ENCODE measurements around the gene CFAP61.

The CFAP61 gene

DNA sequence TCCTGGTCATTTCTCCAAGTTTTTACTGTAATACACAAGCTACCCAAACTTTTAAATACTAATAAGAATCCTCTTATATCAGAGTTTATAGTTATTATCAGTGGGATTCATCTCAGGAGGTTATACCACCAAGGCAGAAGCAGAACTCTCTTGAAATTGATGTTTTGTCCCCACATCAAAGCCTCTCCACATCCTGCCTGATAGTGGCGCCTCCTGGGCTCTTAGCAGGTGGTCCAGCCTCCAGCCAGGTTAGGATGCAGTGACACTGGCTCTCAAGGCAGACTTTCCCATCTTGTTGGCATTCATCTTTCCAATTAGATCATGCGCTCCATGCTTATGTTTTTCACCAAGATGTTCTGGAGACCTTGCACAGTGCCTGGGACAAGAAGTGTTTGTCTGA, 233.7 kb downstream of the CFAP61 start:
- DNase-seq = no peak

DNA sequence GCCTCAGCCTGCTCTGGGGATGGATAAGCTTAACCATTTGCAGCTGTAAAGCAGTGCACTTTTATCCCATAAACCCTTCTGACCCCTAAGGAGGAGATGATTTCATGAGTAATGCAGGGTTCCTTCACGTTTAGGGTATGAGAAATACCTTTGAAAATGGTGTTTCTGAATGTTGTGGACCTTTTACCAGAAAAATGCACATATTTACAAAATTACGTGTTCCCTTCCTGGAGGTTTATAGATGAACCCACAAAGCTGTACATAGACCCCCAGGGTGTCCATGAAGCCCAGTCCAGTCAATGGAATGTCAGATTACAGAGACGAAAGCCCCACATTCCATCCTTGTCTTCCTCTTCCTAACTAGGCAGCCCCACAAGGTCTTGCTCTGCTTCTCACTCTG, 237.0 kb downstream of the CFAP61 start:
- DNase-seq = no peak

DNA sequence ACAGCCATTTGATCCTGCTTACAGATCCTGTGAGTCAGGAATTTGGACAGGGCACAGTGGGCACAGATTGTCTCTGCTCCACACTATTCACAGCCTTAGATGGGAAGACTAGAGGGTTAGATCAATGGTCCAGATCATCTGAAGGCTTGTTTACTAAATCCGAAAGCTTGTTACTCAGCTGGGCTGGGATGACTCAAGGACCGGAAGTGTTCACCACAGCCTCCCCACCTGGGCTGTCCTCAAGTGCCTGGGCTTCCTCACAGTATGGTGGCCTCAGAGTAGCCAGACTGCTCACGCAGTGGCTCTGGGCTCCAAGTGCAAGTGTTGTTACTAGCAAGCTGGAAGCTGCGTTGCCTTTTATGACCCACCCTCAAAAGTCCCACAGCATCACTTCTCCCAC, 240.1 kb downstream of the CFAP61 start:
- no peak for DNase-seq

DNA sequence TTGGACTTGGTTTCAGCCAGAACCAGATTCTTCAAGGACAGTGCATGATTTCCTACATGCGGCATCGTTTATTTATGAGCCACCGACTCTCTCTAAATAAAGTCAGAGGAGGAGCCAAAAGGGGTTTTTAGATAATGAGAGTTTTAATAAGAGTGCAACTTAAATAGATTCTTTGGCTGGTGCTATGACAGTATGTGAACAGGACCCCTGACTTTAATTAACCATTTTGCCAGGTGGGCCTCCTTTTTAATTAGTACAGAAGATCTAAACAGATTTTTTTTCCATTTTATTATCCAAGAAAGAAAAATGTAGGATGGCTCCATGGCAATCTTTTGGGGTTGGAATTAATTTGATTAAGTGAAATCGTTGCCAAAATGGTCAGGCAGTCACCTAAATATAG, 240.8 kb downstream of the CFAP61 start:
- DNase-seq = no peak

DNA sequence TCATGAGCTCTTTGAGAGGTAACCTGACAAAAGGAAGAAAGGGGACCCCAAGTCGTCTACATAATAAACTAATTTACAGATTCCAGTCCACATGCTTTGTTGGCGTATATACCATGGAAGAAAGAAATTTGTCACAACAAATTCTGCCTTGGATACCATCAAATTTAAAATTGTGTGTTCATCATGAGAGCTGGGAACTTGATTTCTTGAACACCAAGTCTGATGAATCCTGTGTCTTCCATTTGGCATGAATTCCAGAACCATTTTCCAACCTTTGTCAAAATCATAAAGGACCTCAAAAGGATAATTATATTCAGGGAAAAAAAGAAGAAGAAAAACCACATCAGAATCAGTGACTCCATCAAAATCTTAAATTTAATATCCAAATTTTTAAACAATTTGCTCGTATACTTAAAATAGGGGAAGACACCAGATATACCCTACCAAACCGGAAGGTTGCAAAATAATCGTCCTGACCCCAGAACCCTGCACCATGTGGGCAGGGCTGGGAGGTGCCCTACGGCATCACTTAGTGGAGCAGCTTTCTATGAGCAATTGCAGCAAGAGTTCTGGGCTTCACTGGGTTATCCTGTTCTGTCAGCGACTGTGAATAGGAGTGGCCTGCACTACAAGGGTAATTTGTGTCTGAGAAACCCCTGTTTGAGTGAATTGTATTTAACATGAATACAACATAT, 241.5 kb downstream of the CFAP61 start:
- no peak for DNase-seq

DNA sequence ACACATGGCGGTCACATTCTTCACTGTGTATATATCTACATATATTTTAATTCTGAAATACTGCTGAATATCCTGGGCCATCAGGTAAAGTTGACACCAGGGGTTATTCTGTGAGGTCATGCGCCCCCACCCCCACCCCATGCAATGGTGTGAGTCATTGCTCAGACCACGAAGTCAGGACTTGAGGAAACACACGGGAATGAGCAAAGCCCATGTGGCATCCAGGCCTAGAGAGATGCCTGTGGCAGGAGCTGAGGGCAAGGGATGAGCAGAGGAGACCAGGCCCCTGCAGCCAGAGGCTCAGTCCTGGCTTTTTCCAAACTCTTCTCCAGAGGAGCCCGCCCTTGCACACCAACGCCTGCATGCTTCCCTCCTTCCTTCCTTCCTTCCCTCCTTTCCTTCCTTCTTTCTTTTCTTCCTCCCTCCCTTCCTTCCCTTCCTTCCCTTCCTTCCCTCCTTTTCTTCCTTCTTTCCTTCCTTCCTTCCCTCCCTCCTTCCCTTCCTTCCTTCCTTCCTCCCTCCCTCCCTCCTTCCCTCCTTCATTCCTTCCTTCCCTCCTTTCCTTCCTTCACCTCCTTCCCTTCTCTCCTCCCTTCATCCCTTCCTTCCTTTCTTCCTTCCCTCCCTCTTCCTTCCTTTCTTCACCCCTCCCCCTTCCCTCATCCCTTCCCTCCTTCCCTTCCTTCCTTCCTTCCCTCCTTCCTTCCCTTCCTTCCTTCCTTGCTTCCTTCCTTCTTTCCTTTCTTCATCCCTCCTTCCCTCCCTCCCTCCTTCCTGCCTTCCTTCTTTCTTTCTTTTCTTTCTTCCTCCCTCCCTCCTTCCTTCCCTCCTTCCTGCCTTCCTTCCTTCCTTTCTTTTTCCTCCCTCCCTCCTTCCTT, 243.5 kb downstream of the CFAP61 start:
- no peak for DNase-seq

DNA sequence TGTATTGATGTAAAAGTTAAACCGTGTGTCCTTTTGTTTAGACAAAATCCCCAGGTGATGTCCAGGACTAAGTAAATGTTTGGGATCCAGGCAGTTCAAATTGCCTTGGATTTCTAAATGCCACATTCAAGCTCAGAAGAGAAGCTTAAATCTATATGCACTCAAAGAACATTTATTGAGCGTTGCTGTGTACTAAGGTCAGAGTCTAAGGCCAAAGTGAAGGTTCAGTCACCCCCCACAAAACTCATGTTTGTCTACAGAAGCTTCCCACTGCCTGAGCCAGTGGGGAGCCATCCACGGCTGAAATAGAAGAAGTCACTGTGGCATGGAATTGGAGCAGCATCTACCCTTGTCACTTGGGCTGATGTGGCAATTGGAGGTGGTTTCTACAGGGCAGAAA, 244.8 kb downstream of the CFAP61 start:
- no peak for DNase-seq

DNA sequence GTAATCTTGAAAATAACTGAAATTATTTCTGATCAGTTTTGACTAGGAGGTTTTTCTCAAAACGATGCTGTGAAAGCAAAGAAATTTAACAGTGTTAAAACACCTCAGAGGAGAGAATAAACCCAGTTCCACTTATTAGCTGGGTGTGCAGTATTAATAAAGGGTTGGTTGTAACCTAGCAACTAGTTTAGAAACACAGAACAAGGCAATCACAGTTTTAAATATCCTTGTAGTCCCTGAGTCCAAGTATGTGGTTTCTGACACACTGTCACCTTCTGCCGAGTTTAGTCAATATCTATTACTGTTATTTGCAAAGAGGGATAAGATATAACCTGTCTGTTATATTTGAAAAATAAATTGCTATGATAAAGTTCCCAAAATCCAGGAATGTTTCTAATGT, 245.4 kb downstream of the CFAP61 start:
- DNase-seq = no peak

DNA sequence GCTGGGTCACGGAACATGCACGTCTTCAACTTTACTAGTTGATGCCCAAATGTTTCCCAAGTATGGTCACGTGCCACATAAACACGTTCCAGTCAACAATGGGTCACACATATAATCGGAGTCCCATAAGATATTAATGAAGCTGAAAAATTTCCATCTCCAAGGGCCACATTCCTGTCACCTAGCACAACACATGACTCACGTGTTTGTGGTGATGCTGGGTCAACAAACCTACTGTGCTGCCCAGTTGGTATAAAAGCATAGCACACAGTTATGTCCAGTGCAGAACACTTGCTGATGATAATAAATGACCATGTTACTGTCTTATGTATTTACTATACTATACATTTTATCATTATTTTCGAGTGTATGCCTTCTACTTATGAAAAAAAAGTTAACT, 247.6 kb downstream of the CFAP61 start:
- DNase-seq = no peak

DNA sequence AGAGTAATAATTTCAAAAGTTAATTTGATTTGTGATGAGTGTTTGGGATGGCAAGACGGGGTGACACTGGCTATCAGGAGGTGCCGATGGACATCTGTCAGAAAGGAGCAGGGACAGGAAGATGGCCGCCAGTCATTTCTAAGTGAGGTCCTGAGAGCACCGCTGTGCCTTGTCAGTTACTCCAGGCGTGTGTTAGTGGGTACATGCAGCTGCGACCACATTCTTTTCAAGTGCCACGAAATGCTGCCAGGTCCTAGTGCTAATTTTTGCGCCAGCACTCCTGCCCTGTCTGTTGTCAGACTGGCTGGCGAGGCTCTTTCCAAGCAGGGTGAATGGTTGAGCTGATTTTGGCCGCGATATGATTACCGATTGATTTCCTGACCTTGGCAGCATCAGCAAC, 251.0 kb downstream of the CFAP61 start:
- DNase-seq = no peak

DNA sequence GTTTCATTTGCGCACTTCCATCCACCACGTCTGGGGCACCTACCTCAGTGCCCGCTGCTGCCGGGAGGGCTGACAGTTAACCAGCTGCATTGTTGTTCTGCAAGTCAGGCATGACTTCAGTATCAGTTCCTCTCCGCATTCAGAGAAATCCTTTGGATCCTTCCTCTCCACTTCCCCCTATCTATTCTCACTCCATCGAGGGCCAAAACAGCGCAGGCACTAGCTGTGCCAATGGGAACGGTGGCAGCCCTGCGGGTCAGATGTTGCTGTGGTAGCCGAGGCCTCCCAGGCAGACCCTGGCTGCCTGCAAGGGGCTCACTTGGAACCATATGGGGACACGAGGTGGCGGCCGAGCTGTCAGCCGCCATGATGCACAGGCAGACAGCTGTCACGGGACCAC, 251.4 kb downstream of the CFAP61 start:
- DNase-seq = no peak

DNA sequence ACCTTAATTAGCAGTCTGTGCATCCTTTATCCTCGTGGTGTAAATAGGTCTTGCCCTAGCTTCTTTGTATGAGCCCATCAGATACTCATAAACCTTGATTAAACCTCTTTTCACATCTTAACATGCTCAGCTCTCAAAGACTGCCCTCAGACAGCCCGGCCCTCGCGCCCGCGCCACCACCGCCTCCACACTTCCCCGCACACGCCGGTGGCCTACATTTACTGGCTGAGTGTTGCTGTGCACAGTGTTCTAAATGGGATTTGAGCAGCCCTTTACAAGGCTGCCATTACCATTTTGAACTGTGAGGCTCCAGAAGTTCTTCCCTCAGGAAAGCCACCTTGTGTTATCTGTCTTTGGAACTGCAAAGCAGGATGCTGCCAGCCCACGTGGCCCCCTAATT, 252.6 kb downstream of the CFAP61 start:
- no peak for DNase-seq

DNA sequence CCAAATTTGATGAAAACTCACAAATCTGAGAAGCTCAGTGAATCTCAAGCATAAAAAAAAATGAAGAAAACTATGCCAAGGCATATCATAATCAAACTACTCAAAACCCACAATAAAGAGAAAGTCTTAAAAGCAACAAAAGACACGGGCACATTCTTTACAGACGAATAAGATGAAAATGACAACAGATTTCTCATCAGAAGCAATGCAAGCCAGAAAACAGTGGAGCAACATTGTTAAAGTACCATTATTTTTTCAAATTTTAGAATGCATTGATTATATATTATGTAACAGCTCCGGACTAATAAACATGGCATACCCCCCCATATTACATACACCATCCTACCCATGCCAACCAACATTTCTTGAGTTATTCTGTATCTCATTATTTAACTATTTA, 260.2 kb downstream of the CFAP61 start:
- no peak for DNase-seq

DNA sequence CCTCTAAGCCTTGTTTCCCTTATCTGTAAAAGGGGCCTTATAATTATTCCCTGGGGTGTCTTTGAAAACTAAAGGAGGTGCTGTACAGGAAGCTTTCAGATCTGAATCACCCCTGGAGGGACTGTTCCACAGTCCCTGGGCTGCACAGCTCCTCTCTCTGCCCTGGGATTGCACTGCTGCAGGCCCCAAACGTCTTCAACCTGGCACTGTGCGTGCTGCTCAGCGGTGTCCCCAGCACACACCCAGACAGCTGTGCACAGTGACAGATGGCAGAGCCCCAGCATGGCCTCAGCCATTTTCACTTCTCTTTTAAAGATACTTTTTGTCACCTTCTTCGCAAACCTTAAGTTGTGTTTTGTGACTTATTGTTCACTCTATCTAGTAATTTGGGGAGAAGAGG, 264.9 kb downstream of the CFAP61 start:
- DNase-seq = no peak

DNA sequence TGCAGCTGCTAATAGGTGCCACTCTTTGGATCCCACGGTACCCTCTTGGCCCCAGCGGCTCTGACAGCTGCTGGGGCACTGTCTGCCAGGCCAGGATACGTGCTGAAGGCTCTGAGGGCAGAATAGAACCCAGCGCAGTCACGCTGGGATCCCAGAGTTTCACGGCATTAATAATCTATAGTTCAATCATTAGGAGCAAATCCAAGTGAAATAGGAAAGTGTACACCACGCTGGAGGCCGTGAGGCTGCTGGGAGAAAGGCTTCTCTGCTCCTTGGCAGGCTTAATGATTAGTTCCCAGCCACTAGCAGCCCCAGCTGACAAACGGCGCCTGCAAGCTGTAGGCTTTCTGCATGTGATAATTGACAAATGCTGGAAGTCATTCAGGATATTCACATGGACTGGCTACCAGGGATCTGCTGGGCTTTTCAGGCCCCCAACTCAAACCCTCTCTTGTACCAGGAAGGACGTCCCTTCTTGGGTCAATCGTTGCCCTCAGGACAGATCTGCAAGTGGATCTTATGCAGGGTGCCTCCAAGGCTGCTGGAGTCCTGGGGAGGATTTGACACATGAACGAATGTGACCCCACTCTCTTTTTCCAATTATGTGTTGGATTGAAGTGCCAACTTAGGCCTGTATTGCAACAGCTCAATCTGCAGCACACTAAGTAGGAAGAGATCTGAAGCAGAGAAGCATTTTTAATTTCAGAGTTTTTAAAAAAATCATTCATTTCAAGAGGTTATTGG, 265.5 kb downstream of the CFAP61 start:
- DNase-seq = no peak

DNA sequence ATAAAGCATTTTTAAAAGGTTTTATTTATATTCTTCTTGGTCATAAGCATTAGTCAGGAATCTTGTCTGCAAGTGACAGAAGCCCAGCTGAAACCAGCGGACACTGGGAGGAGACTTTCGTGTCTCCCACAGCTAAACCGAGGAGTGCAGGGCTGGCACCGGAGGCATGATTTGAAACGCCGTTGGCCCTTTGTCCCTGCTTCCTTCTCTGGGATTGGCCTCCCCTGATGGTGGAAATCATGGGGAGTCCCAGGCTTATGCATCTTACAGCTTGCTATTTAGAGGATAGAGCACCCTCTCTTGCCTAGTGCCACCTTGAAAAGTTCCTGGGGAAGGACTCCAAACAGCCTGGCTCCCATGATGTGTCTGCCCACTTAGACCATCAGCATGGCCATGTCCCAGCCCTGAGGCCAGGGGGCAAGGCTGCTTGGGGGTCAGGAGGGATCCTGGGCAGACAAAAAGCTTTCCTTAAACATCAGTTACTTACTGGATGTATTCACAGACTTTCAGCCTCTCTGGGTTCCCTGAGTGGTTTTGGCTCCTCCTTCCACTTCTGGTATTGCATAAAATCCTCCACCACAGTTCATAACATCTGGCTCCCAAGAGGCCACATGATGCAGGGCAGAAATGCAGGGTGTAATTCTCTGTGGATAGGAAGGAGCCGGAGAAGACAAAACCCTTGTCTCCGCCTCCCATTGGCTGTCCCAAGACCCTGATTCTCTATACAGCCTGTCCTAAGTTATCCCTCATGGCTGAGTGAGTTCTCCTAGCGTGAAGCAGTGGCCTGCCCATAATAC, 266.2 kb downstream of the CFAP61 start:
- DNase-seq = no peak

DNA sequence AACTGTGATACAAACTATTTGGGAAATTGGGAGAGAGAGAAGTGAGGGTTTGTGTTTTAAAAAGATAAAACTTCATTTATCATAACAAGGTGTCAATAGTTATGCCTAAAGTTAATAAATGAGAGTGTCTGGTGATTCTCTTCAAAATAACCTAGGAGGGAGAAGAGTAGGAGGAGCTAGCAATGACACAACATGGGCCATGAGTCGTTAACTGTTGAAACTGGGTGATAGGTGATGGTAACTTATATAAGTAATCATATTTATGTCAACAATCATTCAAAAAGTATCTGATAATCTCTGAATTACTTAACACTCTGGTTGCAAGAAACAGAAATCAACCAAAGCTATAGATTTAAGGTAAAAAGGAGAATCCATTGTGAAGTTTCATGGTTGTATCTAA, 268.8 kb downstream of the CFAP61 start:
- DNase-seq = no peak

DNA sequence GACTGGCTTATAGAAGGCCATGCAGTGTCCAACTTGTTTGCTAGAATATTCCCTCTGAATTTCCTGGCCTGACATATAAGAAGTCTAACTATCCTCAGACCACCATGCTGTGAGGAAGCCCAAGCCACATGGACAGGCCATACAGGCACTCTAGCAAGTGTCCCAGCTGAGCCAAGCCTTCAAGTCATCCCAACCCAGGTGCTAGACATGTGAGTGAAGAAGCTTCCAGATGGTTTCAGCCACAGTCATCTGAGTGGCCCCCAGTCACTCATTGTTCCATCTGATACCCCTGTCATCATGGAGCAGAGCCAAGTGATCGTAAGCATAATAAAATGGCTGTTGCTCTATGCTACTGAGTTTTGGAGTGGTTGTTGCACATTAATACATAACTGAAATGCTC, 269.6 kb downstream of the CFAP61 start:
- no peak for DNase-seq

DNA sequence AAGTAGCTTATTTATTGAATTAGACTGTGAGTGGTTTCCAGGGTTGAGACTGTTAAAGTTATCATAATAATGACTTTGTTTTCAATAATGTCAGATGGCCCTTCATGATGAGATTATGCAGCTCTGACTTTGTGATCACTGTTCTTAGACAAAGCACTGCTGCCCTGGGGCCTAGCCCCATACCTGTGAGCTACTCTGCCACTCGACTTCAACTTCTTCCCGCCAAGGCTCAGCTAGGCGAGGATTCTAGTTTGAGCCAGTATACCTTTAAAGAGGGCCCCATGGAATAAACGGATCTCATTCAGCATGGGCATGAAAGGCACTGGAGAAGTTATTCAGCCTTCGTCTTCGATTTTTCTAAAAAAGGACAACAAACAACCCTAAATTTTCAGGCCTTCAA, 270.6 kb downstream of the CFAP61 start:
- DNase-seq = no peak

DNA sequence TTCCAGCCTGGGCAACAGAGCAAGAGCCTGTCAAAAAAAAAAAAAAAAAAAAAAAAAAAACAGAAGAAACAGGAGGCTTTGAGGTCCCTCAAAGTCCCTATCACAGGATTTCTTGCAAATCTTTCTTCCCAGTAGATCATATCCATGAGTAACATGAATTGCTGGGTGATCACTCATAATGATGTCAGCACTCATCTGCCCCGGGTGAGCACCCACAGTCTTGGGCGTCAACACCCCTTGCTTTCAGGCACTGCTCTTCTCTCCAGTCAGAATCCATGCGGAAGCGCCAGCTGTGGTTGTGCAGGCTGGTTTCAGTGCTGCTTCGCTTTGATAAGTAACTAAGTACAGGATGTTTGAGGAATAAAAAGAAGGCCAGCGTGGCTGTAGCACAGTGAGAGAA, 275.4 kb downstream of the CFAP61 start:
- no peak for DNase-seq

DNA sequence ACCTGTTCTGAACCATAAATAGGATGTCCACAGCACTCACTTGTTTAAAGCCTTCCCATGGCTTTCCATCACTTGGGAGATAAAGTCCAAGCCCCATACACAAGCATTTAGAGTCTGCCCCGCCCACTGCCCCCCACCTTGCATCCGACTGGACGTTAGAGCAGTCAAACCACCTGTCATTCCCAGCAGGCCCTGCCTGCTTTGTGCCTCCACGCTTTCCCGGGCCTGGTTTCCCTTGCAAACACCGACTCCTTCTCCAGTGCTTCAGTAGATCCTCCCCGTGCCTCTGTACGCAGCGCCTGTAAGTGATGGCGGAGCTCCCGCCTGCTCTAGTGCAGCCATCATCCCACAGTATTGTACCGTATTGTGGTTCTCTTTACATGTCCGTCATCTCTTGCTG, 277.2 kb downstream of the CFAP61 start:
- no peak for DNase-seq

DNA sequence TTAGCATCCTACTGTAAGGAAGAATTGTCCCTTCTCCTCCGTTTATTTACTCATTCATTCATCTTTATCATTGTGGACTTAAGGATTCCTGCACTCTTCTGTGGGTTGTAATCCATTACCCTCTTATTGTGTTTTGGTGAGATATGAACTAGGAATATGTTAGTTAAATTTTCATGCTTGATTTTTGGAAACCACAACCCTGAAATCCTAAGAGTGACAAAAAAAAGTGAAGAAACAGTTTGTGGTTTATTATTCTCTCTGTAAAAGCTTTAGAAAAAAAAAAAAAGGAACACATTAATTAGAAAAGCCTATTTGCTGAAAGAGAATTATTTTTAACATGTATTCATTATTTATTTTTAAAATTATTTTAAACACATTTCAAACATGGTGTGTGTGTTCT, 278.8 kb downstream of the CFAP61 start:
- DNase-seq = no peak

DNA sequence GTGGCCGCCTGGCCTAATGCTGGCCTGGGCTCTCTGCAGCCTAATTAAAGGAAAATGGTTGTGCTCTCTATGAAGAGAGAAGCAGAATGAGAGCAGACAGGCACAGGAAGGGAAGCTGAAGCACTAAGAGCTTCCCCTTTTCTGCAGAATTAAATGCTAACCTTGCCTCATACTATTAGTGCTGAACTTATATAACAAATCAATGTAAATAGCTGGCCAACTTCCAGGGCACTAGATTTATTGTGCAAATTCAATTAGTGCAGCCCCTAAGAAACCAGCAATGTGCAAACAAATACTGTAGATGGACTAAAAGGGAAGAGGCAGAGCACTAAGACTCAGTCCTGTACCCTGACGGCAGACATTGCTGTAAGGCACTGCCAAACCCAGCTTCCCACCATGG, 279.5 kb downstream of the CFAP61 start:
- DNase-seq = no peak
